ENCODE results near the gene CHST9.
"Not testable (repeated sequence)": the region's sequence is repeated elsewhere in the genome, so short reads cannot be mapped to it uniquely, and the experiment has no call there.

The CHST9 gene

DNA sequence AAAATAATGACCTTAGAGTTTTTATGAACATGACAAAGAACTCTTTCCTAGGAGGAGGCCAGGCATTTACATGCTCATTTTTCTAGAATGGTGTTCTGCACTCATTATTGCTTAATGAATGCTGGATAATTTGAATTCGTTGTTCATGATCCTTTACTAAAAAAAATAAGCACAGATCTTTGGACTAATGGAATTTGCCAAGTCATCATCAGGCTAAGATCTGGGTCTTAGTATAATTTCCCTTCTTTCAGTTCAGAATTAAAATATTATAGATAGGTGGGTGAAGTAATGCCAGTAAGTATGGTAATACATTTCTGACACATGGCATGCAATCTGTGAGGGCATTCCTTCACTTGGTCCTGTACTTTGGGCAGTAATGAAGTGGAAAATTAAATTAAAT is 175.8 kb downstream of the CHST9 start:
- DNase-seq (ENCODE audit: extremely low read depth in 1 of 2, low read depth in 1 of 2): no peak

DNA sequence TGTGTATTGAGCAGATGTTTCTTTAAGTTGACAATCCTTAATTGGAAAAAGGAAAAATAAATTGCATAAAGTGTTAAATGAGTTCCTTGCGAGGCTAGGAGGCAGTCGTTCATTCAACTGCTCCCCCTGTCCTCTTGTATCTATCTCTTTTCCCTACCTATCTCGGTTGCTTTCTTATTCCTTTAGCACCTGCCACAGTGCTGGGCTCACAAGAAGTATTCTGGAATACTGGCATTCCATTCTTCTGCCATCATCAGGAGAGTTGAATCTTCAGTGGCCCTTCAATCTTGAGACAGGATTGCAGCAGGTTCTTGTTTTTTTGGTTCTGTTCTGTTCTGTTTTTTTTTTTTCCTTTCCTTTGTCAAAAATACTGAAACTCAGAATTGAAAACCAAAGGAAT is 176.5 kb downstream of the CHST9 start:
- no peak for DNase-seq (ENCODE audit: extremely low read depth in 1 of 2, low read depth in 1 of 2)

DNA sequence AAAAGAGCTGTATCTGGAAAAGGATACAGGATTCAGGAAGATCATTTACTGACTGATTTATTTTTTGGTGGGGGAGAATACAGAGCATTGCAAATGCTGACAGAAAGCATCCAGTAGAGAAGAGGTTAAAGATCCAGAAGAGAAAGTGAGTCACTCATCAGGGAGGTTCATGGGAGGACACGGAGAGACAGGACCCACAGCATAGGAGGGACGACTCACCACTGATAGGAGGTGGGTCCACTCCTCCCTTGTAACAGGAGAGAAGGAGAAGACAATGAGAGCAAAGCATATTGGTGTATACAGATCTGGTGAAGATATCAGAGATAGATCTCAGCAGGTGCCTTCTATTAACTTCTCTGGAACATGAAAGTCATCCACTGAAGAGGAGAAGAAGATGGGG is 177.2 kb downstream of the CHST9 start:
- no peak for DNase-seq (ENCODE audit: extremely low read depth in 1 of 2, low read depth in 1 of 2)

DNA sequence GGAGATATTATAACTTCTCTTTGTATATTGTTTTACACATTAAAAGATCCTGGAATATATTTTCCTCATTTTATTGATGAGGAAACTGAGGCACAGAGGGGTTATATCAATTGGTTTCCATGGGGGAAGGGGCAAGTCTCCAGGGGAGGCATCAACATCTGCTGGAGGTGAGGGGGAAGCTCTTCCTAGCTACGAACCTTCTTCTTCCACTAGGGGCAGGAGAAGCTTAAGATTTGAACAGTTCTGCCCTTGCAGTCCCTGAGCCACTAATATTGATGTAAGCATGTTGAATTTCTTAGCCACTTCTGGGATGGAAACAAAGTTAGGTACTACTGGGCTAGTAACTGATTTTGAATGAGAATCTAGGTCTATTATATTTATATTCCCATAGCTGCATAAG is 179.5 kb downstream of the CHST9 start:
- no peak for DNase-seq (ENCODE audit: extremely low read depth in 1 of 2, low read depth in 1 of 2)

- DNase-seq (ENCODE audit: extremely low read depth in 1 of 2, low read depth in 1 of 2): no peak
These were observed 180.9 kb downstream of the CHST9 start for GRCh38 chr18:27004056-27004829.

GRCh38 chr18:26999797-27000196 is 185.3 kb downstream of the CHST9 start:
- no peak for DNase-seq (ENCODE audit: extremely low read depth in 1 of 2, low read depth in 1 of 2)

DNA sequence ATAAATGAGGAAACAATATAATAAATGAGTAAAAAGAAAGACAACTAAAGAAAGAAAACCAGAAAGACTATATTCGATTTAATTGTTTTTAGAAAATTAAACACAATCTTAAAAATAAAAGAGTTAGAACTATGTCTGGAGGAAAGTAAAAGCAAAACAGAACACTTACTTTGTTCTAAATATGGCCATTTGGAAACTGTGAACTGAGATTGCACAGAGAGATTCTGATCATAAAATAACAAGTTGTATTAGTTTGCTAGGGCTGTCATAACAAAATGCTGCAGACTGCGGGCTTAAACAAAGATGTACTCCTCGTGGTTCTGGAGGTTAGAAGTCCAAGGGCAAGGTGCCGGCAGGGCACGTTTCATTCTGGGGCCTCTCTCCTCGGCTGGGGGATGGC is 191.5 kb downstream of the CHST9 start:
- DNase-seq (ENCODE audit: extremely low read depth in 1 of 2, low read depth in 1 of 2): no peak

- no peak for DNase-seq (ENCODE audit: extremely low read depth in 1 of 2, low read depth in 1 of 2)
These were observed 192.2 kb downstream of the CHST9 start for GRCh38 chr18:26992926-26993325.

DNA sequence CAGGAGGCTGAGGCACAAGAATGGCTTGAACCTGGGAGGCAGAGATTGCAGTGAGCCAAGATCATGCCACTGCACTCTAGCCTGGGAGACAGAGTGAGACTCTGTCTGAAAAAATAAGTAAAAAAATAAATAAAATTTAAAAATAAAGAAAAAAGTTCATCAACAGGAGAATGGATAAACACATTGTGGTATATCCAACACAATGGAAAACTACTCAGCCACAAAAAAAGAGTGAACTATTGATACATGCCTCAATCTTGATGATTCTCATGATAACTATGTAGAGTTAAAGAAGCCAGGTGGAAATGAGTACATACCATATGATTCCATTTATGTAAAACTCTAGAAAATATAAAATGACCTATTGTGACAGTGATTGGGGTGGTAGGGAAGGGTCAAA is 195.3 kb downstream of the CHST9 start:
- DNase-seq (ENCODE audit: extremely low read depth in 1 of 2, low read depth in 1 of 2): no peak

DNA sequence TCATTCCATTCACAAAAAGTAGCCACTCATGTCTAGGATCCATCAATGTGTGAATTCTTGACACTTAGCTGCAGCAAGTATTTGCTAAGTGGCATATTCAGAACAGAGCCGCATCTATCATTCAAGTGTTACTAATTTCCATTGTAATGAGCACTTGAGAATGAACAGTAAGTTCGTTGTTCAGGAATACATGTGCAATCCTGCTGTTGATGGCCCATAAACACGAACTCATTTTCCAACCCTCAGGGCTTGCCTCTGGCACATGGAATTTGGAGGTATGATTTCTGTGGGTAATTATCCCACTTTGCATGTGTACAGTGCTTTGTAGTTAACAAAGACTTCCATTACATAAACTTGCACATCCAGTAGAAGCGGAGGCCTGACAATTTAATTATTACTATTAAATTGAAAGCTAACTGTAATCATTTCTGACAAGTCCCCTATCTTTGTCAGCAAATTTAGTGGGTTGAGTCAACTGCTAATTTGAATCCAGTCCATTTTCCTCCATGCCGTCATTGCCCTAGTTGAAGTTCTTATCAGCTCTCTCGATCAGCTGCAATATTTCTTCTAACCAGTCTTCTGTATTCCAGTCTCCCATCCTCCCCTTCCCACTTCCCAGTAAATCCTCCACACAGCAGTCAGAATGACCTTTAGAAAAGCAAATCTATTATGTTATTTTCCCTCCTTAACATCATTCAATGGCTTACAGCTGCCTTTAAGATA is 203.6 kb downstream of the CHST9 start:
- no peak for DNase-seq (ENCODE audit: extremely low read depth in 1 of 2, low read depth in 1 of 2)

DNA sequence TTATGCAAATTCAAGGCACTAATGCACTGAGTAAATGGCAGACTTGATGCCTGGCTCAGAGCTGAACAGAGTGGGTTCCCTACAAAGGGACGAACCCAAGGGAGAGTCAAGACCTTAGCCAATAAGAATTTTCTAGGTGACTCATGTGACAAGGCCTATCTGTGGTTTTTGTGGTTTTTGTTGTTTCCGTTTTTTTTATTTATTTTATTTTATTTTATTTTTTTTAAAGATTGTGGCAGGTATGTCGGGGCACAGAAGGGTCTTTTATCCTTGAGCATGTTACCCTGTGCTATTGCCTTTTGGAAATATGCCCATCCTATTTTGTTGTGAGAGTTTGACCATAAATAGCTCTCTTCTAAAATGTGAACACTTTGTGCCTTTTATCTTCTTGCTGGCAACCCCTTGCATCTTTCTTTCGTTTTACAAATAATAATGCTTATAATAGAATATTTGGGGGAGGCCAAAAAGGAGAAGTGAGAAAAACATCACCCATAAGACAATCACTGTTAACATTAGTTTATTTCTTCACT is 206.2 kb downstream of the CHST9 start:
- no peak for DNase-seq (ENCODE audit: extremely low read depth in 1 of 2, low read depth in 1 of 2)

DNA sequence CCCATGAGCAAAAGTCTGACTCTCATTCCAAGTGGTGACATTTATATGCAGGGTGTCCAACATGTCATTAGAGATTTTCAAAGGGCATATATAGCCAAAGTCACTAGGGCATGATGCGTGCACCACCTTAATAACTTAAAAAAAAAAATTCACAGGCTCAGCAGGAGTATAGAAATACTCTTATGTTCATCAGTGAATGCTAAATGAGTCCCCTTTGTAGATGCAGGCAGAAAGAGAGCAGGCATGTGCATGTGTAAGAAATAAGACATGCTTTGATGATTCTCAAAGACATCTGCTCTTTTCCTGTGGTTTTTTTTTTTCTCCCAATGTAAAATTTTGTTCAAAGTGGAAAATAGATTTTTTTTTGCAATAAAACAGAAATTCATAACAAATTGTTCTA is 207.3 kb downstream of the CHST9 start:
- DNase-seq (ENCODE audit: extremely low read depth in 1 of 2, low read depth in 1 of 2): no peak

GRCh38 chr18:26976206-26976605 is 208.9 kb downstream of the CHST9 start:
- DNase-seq (ENCODE audit: extremely low read depth in 1 of 2, low read depth in 1 of 2): no peak

- not testable (repeated sequence) for DNase-seq (ENCODE audit: extremely low read depth in 1 of 2, low read depth in 1 of 2)
These were observed 212.6 kb downstream of the CHST9 start for GRCh38 chr18:26972549-26972948.

DNA sequence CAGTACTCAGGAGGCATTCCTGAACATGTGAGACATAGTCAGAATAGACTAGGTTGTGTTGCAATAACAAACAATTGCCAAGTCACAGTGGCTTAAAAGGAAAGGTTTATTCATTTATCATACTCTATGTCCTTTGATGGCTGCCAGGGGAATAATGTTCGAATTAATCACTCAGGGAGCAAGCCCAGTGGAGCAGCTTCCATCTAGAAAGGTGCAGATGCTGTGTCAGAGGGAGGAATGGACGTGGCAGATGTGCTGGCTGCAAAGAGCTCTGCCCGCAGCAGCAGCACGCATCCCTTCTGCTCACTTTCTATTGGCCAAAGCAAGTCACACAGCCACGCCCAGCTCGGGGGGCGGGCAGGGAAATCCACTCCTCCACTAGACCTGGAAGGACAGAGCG is 213.7 kb downstream of the CHST9 start:
- no peak for DNase-seq (ENCODE audit: extremely low read depth in 1 of 2, low read depth in 1 of 2)

DNA sequence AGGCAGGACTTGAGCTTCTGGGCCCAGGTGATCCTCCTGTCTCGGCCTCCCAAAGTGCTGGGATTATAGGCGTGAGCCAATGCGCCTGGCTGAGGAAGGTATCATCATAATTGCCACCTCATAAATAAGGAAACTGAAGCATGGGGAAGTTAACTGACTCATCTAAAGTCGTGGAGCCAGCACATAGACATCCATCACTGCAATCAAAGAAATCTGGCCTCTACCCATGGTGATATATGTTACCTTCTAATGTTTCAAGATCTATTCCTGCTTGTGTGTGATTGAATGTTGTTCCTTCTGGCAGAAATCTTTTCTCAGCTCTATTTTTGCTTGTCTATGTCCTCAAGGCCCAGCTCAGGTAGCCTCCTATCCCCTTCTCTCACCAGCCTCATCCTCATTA is 214.5 kb downstream of the CHST9 start:
- no peak for DNase-seq (ENCODE audit: extremely low read depth in 1 of 2, low read depth in 1 of 2)

DNA sequence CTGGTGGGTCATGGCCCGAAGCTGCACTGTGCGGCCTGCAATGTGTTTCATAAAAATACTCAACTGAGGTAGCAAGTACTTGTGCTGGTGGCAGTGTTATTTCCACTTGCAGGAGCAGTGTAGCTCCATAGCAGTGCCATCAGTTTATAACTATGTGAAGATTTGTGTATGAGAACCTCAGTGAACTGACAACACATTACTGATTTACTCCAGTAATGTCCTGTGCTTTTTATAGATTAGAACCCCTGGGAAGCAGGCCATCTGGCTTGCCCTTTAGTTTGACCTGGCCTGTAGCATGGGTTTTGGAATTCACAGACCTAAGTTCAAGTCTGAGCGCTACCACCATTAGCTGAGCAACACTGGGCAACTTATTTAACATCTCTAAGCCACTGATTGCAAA is 219.9 kb downstream of the CHST9 start:
- no peak for DNase-seq (ENCODE audit: extremely low read depth in 1 of 2, low read depth in 1 of 2)

GRCh38 chr18:26963292-26963691 is 221.8 kb downstream of the CHST9 start:
- DNase-seq (ENCODE audit: extremely low read depth in 1 of 2, low read depth in 1 of 2): no peak

- DNase-seq (ENCODE audit: extremely low read depth in 1 of 2, low read depth in 1 of 2): no peak
These were observed 223.3 kb downstream of the CHST9 start for GRCh38 chr18:26961839-26962238.

DNA sequence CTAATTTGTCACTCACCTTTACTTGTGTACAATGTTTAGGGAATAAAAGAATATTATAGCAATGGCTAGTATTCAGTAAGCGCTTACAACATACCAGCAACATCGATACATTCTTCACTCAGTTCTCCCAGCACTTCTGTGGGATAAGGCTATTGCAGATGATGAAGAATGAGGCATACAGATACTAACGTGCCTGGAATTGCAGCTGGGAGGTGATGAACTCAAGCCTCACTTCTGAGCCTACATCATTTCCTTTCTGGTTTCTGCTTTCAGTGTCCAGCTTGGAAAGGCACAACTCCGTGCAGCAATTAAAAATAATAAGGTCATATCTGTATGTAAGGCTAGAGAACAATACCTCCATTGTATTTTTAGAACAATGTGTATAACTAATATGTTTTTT is 224.2 kb downstream of the CHST9 start:
- DNase-seq (ENCODE audit: extremely low read depth in 1 of 2, low read depth in 1 of 2): no peak

- no peak for DNase-seq (ENCODE audit: extremely low read depth in 1 of 2, low read depth in 1 of 2)
These were observed 228.2 kb downstream of the CHST9 start for GRCh38 chr18:26956863-26957262.

DNA sequence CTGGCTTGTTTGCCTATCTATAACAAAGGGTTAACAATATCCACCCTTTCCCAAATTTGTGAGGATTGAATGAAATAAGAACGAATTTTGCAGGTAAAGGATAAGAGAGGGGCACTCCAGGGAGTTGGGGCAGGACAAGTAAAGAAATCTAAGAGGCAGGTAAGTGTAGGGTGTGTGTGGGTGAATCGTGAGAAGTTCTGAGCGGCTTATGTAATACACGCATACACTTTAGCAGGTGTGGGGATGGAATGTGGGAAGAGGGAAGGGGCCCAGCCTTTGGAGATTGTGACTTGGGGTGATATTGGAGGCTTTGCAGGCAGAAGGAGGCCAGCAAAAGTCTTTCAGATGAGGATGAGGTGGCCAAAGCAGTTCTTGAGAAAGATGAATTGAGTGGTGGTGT is 236.4 kb downstream of the CHST9 start:
- DNase-seq (ENCODE audit: extremely low read depth in 1 of 2, low read depth in 1 of 2): no peak

Data from stimulated activated CD8-positive, alpha-beta memory T cell treated with anti-CD3 and anti-CD28 coated beads, Interleukin-7, amount 100 ng/mL, for 48 hours (primary cell).